Osteocyte (in vitro differentiated cells): ENCODE results near the gene LAMA5. TPM values are rescaled to one million over a fixed set of nuclear protein-coding genes. Genes with fewer than 3 reads are reported as not detected.

Experiments
- DNase-seq: peaks from one replicate; pipeline ENCODE4 v3.0.0; 2021; ENCODE audit warnings: mixed read lengths; ENCODE audit not compliant: unreplicated experiment; ENCODE audit errors: extremely low spot score
- H3K27ac Mint-ChIP-seq: one replicate; pipeline ENCODE4 v1.8.0; 2021; ENCODE audit warnings: mild to moderate bottlenecking, mixed read lengths; ENCODE audit not compliant: unreplicated experiment
- H3K27me3 Mint-ChIP-seq: one replicate; pipeline ENCODE4 v1.8.0; 2021; ENCODE audit warnings: mixed read lengths; ENCODE audit not compliant: unreplicated experiment
- H3K36me3 Mint-ChIP-seq: one replicate; pipeline ENCODE4 v1.8.0; 2021; ENCODE audit warnings: mixed read lengths; ENCODE audit not compliant: unreplicated experiment
- H3K4me1 Mint-ChIP-seq: one replicate; pipeline ENCODE4 v1.8.0; 2021; ENCODE audit warnings: mixed read lengths; ENCODE audit not compliant: unreplicated experiment
- H3K4me3 Mint-ChIP-seq: one replicate; pipeline ENCODE4 v1.8.0; 2021; ENCODE audit warnings: mild to moderate bottlenecking, moderate library complexity, mixed read lengths; ENCODE audit not compliant: unreplicated experiment
- H3K9me3 Mint-ChIP-seq: one replicate; pipeline ENCODE4 v1.8.0; 2021; ENCODE audit warnings: mixed read lengths; ENCODE audit not compliant: unreplicated experiment
- total RNA-seq: library from RNA; stranded (reverse); gene quantifications from 2 replicates; pipeline ENCODE4 v1.2.1, GENCODE V29; 2021
- TF ChIP-seq, protein P1 (sequence below): fragments of 200-600 bp; sonication (generic); IDR thresholded peaks from 2 replicates; pipeline ENCODE4 v1.5.0; 2021; ENCODE audit warnings: antibody characterized with exemption, mild to moderate bottlenecking, moderate library complexity

Gene LAMA5
- total RNA-seq, 1 donor from 2014 or later, result 201 TPM

DNA sequence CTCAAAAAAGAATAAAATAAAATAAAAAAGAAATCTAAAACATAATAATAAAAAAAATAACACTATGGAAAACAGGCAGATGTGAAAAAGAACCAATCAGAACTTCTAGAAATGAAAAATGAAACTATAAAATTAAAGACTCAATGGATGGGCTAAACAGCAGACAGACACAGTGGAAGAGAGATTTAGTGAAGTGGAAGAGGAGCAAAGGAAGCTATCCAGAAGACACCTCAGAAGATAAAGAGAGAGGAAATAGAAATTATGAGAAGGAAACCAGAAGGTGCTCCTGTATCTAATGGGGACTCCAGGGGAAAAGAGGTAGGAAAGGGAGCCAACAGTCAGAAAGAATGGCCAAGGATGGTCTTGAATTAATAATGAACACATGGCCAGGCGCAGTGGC is 18.5 kb downstream of the LAMA5 start:
- no peak overlapping the region for H3K27ac Mint-ChIP-seq
- DNase-seq, result no peak
- TF ChIP-seq, protein P1, sequence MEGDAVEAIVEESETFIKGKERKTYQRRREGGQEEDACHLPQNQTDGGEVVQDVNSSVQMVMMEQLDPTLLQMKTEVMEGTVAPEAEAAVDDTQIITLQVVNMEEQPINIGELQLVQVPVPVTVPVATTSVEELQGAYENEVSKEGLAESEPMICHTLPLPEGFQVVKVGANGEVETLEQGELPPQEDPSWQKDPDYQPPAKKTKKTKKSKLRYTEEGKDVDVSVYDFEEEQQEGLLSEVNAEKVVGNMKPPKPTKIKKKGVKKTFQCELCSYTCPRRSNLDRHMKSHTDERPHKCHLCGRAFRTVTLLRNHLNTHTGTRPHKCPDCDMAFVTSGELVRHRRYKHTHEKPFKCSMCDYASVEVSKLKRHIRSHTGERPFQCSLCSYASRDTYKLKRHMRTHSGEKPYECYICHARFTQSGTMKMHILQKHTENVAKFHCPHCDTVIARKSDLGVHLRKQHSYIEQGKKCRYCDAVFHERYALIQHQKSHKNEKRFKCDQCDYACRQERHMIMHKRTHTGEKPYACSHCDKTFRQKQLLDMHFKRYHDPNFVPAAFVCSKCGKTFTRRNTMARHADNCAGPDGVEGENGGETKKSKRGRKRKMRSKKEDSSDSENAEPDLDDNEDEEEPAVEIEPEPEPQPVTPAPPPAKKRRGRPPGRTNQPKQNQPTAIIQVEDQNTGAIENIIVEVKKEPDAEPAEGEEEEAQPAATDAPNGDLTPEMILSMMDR, result no peak
- no peaks in the 10 kb centered on the region for H3K9me3 Mint-ChIP-seq
- H3K4me3 Mint-ChIP-seq, result no peak overlapping the region
- peaks cover 4% of the 10 kb centered on the region for H3K4me1 Mint-ChIP-seq
- no peaks in the 10 kb centered on the region for H3K27me3 Mint-ChIP-seq
- peaks cover 16% of the 10 kb centered on the region for H3K36me3 Mint-ChIP-seq

DNA sequence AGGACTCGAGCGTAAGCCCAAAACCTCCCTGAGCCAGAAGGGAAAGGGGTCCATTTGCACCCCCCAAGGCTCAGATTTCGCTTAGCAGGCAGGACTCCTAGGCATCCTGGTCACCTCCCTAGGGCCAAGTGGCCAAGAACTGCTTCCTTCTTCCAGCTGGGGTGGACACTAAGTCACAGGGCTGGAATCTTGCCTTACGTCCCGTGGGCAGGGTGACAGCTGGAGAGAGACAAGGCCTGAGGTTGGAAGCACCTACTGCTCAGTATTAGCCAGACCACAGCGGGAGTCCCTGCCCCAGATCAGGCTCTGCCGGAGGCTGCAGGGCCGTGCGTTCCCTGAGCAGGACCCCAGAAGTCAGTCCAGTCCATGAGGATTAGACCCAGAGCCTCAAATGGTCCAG is 19.7 kb downstream of the LAMA5 start:
- TF ChIP-seq, protein P1, result no peak
- Mint-ChIP-seq H3K27ac (no peak overlapping the region), H3K4me3 (no peak overlapping the region), H3K4me1 (peaks cover 4% of the 10 kb centered on the region), H3K36me3 (peaks cover 23% of the 10 kb centered on the region), H3K9me3 (no peaks in the 10 kb centered on the region), H3K27me3 (no peaks in the 10 kb centered on the region)
- DNase-seq, result no peak

DNA sequence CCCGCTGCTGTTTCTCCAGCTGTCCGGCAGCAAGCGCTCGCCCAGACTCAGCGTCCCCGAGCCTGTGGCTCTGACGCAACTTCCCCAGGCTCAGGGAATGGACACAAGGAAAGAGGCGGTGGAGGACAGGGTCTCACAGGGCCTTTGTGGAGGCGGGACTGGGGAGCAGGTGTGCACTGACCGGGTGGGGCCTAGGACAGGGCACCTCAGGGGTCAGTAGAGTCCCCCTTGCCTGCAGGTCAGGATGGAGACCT is 20.0 kb downstream of the LAMA5 start:
- H3K4me3 Mint-ChIP-seq, result no peak overlapping the region
- H3K9me3 Mint-ChIP-seq, result no peaks in the 10 kb centered on the region
- H3K36me3 Mint-ChIP-seq, result peaks cover 23% of the 10 kb centered on the region
- no peaks in the 10 kb centered on the region for H3K27me3 Mint-ChIP-seq
- no peak overlapping the region for H3K27ac Mint-ChIP-seq
- peaks cover 4% of the 10 kb centered on the region for H3K4me1 Mint-ChIP-seq
- TF ChIP-seq, protein P1, result no peak
- no peak for DNase-seq

DNA sequence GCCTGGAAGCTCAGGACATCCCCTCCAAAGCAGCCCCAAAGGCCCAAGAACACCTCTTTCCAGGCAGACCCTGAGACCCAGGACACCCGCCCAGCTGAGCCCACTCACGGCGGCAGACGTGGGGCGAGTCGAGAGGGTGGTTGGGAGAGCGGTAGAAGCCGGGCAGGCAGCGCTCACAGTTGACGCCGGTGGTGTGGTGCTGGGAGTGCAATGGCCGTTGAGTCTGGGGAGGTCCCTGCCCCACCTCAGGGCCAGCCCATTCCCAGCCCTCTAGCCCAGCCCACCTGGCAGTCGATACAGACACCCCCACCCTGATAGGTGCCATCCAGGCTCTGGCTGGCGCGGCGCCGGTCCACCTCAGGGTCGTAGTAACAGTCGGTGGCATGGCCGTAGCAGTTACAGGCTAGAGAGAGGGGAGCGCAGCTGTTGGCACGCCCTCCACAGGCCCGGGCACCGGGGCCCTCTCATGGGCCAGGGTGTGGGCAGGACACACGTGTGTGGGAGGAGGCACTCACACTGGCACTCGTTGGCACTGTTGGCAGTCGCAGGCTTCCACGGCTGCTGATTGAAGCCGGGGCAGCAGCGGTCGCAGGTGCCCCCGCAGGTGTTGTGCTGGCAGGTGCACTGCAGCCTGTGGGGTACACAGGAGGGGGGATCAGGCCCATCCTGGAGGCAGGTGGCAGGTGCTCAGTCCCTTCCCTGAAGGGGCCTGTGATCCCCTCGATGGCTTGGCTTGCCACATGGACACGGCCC is 20.5 kb downstream of the LAMA5 start:
- no peak for DNase-seq
- no peaks in the 10 kb centered on the region for H3K27me3 Mint-ChIP-seq
- TF ChIP-seq, protein P1, result no peak
- H3K4me1 Mint-ChIP-seq, result peaks cover 4% of the 10 kb centered on the region
- H3K9me3 Mint-ChIP-seq, result no peaks in the 10 kb centered on the region
- peaks cover 26% of the 10 kb centered on the region for H3K36me3 Mint-ChIP-seq
- H3K27ac Mint-ChIP-seq, result no peak overlapping the region
- no peak overlapping the region for H3K4me3 Mint-ChIP-seq

DNA sequence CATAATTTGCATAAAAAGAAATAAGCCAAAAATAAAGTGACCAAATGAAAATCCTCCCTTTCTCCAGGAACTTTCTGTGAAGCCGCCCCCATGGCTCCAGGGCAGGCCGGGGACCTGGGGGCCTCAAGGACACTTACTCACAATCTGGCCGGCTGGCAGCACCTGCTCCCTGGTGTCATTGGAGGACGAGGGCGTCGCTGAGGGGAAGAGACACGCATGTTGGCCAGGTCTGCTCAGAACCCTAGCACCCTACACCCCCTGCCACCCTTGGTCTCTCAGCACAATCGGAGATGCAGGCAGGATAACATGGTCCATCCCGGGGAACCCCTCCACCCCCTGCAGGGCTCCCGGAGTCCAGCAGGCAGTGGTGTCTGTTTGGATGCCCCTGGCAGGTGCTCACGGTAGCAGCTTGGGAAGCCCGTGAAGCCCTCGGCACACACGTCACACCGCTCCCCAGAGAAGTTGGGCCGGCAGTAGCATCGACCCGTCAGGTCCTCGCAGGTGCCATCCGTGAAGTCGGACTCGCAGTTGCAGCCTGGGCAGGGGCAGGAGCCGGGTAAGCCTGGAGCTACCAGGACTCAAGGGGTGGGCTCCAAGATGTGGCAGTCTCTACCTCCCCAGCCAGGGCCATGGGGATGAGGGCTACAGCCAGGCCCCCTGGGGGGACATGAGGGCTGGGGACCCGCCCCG is 21.3 kb downstream of the LAMA5 start:
- peaks cover 31% of the 10 kb centered on the region for H3K36me3 Mint-ChIP-seq
- DNase-seq, result no peak
- H3K27ac Mint-ChIP-seq, result no peak overlapping the region
- H3K9me3 Mint-ChIP-seq, result no peaks in the 10 kb centered on the region
- peaks cover 4% of the 10 kb centered on the region for H3K4me1 Mint-ChIP-seq
- no peaks in the 10 kb centered on the region for H3K27me3 Mint-ChIP-seq
- TF ChIP-seq, protein P1, result no peak
- H3K4me3 Mint-ChIP-seq, result no peak overlapping the region
